Naive B cell (primary cell): ENCODE results near the gene PTGES. TPM values are rescaled to one million over a fixed set of nuclear protein-coding genes. Genes with fewer than 3 reads are reported as not detected.

ENCODE experiments used
- ATAC-seq, 2 donors: fragments of 150-1000 bp; cut with Tn5 transposase; 2 replicates each; pipeline ENCODE4 v1.10.0; 2021; ENCODE audit warnings: low read depth in 2 of 2, mild to moderate bottlenecking in 2 of 2, moderate library complexity in 2 of 2
- DNase-seq: peaks from one replicate; pipeline ENCODE4 v3.0.0; 2022
- H3K27ac Mint-ChIP-seq, 6 donors: one replicate each; pipeline ENCODE4 v1.8.0; 2020 to 2022; ENCODE audit warnings: mild to moderate bottlenecking in 6 of 6, mixed read lengths in 6 of 6, moderate library complexity in 5 of 6, inconsistent platforms in 2 of 6
- H3K27me3 Mint-ChIP-seq, 3 donors: one replicate each; pipeline ENCODE4 v1.8.0; 2021 to 2022; ENCODE audit warnings: mixed read lengths in 3 of 3, mild to moderate bottlenecking in 1 of 3
- H3K36me3 Mint-ChIP-seq, 2 donors: one replicate each; pipeline ENCODE4 v1.8.0; 2020 to 2022; ENCODE audit warnings: mixed read lengths in 2 of 2, inconsistent platforms in 1 of 2, mild to moderate bottlenecking in 1 of 2
- H3K4me1 Mint-ChIP-seq, 3 donors: one replicate each; pipeline ENCODE4 v1.8.0; 2020 to 2022; ENCODE audit warnings: mixed read lengths in 3 of 3, inconsistent platforms in 1 of 3, mild to moderate bottlenecking in 1 of 3, moderate library complexity in 1 of 3
- H3K4me3 Mint-ChIP-seq, 8 donors: one replicate each; pipeline ENCODE4 v1.8.0; 2020 to 2022; ENCODE audit warnings: mild to moderate bottlenecking in 8 of 8, mixed read lengths in 8 of 8, moderate library complexity in 8 of 8, inconsistent platforms in 2 of 8
- H3K9me3 Mint-ChIP-seq, 7 donors: one replicate each; pipeline ENCODE4 v1.8.0; 2020 to 2022; ENCODE audit warnings: mixed read lengths in 7 of 7, mild to moderate bottlenecking in 5 of 7, inconsistent platforms in 2 of 7, moderate library complexity in 1 of 7
- polyA plus RNA-seq, 6 donors: library from polyadenylated mRNA; unstranded; fragments of 300-500 nt; fragmentation: Illumina TruSeq; gene quantifications; one replicate each; pipeline ENCODE4 v1.2.3, GENCODE V29; 2021; ENCODE audit warnings: low read depth in 6 of 6

The PTGES gene
- polyA plus RNA-seq, 6 donors from 2014 or later, result not detected

DNA sequence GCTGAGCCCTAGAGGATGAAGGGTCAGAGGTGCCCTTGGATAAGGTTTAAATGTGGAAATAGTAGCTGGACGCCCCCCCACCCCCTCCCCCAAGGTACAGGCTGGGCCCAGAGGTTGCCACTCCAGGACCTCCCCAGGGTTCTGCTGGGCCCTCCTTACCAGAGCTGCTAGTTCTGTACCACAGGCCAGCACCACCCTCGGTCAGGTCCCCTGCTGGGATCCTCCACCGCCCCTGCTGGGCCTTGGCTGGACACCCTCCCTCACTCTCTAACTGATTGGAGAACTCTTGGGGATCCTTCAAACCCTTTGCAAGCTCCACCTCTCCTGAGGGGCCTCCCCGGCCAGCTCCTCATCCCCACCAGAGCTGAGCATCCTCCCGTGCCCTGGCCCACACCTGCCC lies 34.9 kb downstream of the PTGES start:
- no peaks in the 10 kb centered on the region for H3K4me1 Mint-ChIP-seq
- H3K9me3 Mint-ChIP-seq, result peaks cover 0 to 2% (median 0%) of the 10 kb centered on the region in 7 donors
- DNase-seq (no peak), ATAC-seq (no peak)
- H3K27ac Mint-ChIP-seq, result no peak overlapping the region
- H3K4me3 Mint-ChIP-seq, result no peak overlapping the region
- no peaks in the 10 kb centered on the region for H3K36me3 Mint-ChIP-seq
- peaks cover 13 to 56% (median 39%) of the 10 kb centered on the region in 3 donors for H3K27me3 Mint-ChIP-seq

DNA sequence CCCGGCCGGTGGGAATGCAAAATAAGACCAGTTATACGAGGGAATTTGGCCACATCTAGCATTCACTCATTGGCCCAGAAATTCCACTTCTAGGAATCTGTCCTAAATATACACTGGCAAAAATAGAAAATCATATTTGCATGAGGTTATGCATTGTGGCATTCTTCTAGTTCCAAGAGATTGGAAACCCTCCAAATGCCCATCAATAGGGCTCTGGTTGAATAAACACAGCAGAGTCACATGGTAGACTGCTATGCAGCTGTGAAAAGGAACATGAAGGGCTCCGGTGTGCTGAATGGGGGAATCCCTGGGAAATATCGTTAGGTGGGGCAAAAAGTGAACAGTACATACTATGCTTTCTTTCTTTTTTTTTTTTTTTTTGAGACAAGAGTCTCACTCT lies 36.8 kb downstream of the PTGES start:
- peak overlapping the region in 2 of 6 donors; percentile 11 to 42 for H3K27ac Mint-ChIP-seq
- H3K9me3 Mint-ChIP-seq, result peaks cover 0 to 2% (median 0%) of the 10 kb centered on the region in 7 donors
- peaks cover 0 to 4% (median 0%) of the 10 kb centered on the region in 3 donors for H3K4me1 Mint-ChIP-seq
- ATAC-seq, result no peak
- DNase-seq, result no peak
- H3K36me3 Mint-ChIP-seq, result no peaks in the 10 kb centered on the region
- H3K4me3 Mint-ChIP-seq, result no peak overlapping the region
- peaks cover 18 to 47% (median 40%) of the 10 kb centered on the region in 3 donors for H3K27me3 Mint-ChIP-seq

DNA sequence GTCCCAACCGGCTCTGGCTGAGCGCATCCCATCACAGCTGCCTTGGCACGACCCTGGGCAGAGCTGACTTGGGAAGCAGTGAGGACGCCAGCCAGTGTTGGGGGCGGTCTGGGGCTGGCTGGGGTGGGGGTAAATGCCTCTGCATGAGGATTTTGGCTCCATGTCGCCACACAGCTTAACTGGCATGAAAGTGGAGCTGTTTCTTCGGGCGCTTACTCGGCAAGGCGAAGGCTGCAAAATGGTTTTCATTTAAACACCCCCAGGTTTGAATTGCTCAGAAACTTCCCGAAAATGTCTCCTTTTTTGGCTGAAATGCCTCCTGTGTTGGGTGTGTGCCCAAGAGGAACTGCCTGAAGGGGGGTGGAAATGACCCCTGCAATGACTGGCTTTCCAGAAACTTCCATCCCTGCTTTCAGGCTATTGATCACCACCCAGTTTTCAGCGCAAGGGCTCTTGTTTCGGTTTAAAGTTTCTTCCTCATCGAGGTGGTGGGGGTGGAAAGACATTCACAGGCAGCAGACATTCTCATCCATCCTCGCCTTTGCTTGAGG lies 38.3 kb downstream of the PTGES start:
- Mint-ChIP-seq H3K36me3 (no peaks in the 10 kb centered on the region), H3K9me3 (peaks cover 0 to 2% (median 0%) of the 10 kb centered on the region in 7 donors), H3K27me3 (peaks cover 19 to 47% (median 46%) of the 10 kb centered on the region in 3 donors), H3K4me3 (no peak overlapping the region), H3K4me1 (peaks cover 0 to 4% (median 0%) of the 10 kb centered on the region in 3 donors), H3K27ac (no peak overlapping the region)
- DNase-seq (no peak), ATAC-seq (no peak)

DNA sequence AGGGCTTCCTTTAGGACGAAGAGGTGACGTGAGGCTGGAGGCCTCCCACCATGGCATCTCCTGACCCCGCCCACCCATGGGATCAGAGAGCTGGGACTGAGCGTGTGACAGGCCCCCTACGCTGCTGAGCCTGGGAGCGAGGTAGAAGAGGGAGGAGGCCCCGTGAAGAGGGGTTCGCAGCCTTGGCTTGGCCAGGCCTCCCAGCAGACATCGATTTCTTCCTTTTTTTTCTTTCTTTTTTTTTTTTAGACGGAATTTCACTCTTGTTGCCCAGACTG lies 39.5 kb downstream of the PTGES start:
- Mint-ChIP-seq H3K4me3 (peak overlapping the region in 1 of 8 donors; percentile 54), H3K9me3 (peaks cover 0 to 2% (median 0%) of the 10 kb centered on the region in 7 donors), H3K27ac (no peak overlapping the region), H3K4me1 (peaks cover 0 to 4% (median 0%) of the 10 kb centered on the region in 3 donors), H3K36me3 (no peaks in the 10 kb centered on the region), H3K27me3 (peaks cover 21 to 45% (median 41%) of the 10 kb centered on the region in 3 donors)
- DNase-seq, result no peak
- no peak for ATAC-seq

DNA sequence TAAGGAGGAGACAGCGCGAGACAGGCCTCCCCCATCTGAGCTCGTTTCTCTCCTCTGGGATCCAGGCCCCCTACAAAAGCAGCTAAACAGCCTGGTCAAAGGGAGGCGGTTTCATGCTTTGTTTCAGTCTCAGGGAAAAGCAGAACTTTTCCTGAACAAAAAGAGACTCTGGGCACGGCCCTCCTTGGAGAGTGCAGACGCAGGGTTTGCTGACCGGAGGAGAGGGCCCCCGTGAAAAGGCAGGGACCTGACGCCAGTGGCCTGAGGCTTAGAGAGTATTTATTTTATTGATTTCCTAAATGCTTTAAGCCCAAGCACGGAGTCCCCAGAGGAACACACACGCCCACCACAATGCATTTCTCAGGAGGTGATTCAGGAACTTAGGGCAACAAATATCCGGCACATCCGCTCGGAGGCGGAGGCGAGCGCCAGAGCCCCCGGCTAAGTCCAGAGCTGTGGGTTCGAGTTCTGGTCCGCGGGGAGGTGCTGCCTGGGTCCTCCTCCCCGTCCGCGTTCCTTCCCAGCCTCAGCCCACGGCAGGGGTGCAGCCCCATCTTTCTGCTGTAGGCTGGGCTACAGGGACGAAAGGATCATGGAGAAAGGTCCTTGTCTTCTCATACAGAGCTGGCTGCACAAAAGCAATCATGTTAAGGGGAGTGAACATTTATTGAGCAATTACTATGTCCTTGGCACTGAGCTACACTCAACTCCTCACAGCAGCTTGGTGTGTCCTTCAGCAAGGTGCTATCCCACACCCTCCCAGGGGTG lies 40.0 kb downstream of the PTGES start:
- H3K27me3 Mint-ChIP-seq, result peaks cover 24 to 48% (median 40%) of the 10 kb centered on the region in 3 donors
- no peak overlapping the region for H3K27ac Mint-ChIP-seq
- H3K4me3 Mint-ChIP-seq, result no peak overlapping the region
- ATAC-seq (no peak), DNase-seq (no peak)
- no peaks in the 10 kb centered on the region for H3K36me3 Mint-ChIP-seq
- peaks cover 0 to 2% (median 0%) of the 10 kb centered on the region in 7 donors for H3K9me3 Mint-ChIP-seq
- H3K4me1 Mint-ChIP-seq, result peaks cover 0 to 4% (median 0%) of the 10 kb centered on the region in 3 donors

DNA sequence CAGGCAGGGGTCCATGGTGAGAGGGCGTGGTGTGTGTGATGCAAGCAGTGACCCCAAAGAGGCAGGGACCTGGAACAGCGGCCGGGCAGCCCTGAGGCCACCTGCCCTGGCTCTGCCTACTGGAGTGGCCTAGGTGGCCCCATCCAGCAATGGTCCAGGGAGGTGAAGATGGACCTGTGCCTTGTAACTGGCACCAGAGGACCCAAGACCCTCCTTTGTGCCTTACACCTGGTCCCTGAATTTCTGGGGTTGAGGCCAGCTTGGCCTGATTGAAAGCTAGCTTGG lies 42.7 kb downstream of the PTGES start:
- Mint-ChIP-seq H3K4me1 (peaks cover 0 to 4% (median 0%) of the 10 kb centered on the region in 3 donors), H3K36me3 (no peaks in the 10 kb centered on the region), H3K27me3 (peaks cover 16 to 39% (median 21%) of the 10 kb centered on the region in 3 donors), H3K9me3 (peaks cover 0 to 2% (median 0%) of the 10 kb centered on the region in 7 donors), H3K27ac (no peak overlapping the region), H3K4me3 (no peak overlapping the region)
- ATAC-seq, result no peak
- no peak for DNase-seq

DNA sequence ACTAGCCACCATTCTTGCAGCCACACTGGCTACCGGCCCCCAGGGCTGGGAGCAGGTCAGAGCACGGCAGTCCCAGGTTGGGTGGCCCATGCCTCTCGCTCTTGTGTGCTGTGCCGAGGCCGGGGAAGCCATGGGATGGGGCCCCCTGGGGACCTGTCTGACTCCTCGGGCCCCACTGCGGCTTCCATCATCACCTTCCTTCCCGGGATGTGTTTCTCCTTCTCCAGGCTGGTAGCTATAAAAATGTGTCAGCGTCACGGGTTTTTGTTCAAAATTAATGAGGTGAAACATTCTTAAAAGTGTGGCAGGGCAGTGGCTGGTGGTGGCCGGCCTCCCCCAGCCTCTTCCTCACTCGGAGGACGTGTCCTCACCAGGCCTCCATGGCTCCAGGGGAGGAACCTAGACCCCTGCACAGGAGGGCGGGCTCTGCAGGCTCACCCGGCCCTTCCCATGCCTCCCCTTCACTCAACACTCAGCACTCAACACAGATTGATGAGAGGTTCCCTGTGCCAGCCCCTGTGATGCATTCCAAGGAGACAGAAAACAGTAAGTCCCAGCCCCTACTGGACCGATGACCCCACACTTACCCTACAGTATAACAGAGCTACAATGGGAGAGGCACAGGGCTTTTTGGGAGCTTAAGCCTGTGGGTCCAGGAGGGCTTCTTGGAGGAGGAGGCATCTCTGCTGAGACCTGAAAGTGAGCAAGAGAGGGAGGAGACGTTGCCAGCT lies 43.2 kb downstream of the PTGES start:
- Mint-ChIP-seq H3K36me3 (no peaks in the 10 kb centered on the region), H3K4me1 (peaks cover 0 to 4% (median 0%) of the 10 kb centered on the region in 3 donors), H3K27ac (no peak overlapping the region), H3K27me3 (peaks cover 16 to 34% (median 16%) of the 10 kb centered on the region in 3 donors), H3K9me3 (peaks cover 0 to 2% (median 0%) of the 10 kb centered on the region in 7 donors), H3K4me3 (no peak overlapping the region)
- ATAC-seq (no peak), DNase-seq (no peak)

DNA sequence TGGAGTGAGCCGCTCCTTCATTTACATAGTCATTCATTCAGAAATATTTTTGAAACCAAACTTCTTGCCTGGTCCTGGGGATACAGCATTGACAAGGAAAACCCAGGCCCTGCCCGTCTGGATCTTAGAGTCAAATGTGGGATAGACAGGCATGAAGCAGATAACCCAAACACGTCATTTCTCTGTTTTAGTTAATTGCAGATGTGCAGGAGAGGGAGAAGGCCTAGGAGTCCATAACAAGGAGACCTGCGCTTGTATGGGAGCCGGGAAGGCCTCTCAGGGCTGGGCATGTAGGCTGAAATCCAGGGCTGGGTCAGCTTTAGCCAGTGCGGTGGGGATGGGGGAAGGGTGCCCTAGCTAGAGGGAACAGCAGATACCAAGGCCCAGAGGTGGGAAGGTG lies 44.0 kb downstream of the PTGES start:
- H3K4me1 Mint-ChIP-seq, result peaks cover 0 to 4% (median 0%) of the 10 kb centered on the region in 3 donors
- H3K9me3 Mint-ChIP-seq, result peaks cover 0 to 2% (median 0%) of the 10 kb centered on the region in 7 donors
- peaks cover 16 to 34% (median 16%) of the 10 kb centered on the region in 3 donors for H3K27me3 Mint-ChIP-seq
- ATAC-seq (no peak), DNase-seq (no peak)
- H3K27ac Mint-ChIP-seq, result no peak overlapping the region
- H3K36me3 Mint-ChIP-seq, result no peaks in the 10 kb centered on the region
- no peak overlapping the region for H3K4me3 Mint-ChIP-seq

DNA sequence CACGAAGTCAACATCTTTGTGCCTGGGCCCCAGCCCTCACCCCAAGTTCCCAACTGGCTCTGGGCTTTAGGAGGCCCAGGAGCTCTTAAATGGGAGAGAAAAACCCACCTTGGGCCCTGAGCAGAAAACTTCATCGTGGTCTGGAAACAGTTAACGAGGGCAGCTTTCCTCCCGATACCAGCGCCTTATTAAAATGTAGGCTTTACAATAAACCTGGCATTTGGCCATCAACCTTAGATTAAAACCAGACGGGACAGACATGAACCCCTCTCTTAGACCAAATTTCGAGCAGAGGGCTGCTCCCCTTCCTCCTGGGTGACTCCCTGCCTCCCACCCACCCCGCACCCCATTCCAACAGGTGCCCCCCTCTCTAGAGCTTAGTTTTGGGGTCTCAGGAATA lies 48.0 kb downstream of the PTGES start:
- Mint-ChIP-seq H3K4me1 (no peaks in the 10 kb centered on the region), H3K27me3 (peaks cover 11 to 39% (median 22%) of the 10 kb centered on the region in 3 donors), H3K9me3 (no peaks in the 10 kb centered on the region), H3K4me3 (no peak overlapping the region), H3K36me3 (no peaks in the 10 kb centered on the region), H3K27ac (no peak overlapping the region)
- no peak for ATAC-seq
- DNase-seq, result no peak

DNA sequence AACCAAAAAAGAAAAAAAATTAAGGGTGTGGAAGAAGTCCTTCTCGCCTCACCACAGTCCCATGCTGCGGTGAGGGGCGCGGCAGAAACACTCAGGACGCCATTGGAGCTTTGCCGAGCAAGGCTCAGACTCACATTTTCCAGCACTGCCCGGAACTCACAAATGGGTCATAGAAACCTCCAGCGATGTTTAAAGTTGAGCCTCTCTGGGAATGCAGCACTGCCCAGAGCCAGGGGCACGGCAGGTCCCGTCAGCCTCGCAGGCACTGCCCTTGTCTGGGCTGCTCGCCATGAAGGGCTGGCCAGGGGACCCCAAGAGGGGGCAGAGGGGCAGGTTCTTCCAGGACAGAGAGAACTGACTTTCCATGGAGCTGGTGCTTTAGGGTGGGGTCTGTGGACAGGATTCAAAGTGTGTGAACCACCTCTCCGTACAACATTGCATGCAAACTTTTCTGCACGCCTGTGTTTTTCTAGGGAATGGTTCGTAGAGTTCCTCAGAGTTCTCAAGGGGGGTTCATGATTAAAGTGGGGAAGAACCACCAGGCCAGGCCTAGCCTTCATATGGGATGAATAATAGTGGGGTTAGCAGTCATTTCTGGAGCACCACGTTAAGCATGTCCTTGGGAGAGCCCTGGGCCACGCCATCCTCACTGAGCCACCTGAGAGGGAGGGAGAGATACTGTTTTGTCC lies 49.0 kb downstream of the PTGES start:
- ATAC-seq (no peak), DNase-seq (no peak)
- Mint-ChIP-seq H3K4me1 (no peaks in the 10 kb centered on the region), H3K9me3 (no peaks in the 10 kb centered on the region), H3K4me3 (no peak overlapping the region), H3K36me3 (no peaks in the 10 kb centered on the region), H3K27me3 (peaks cover 19 to 42% (median 20%) of the 10 kb centered on the region in 3 donors), H3K27ac (no peak overlapping the region)

DNA sequence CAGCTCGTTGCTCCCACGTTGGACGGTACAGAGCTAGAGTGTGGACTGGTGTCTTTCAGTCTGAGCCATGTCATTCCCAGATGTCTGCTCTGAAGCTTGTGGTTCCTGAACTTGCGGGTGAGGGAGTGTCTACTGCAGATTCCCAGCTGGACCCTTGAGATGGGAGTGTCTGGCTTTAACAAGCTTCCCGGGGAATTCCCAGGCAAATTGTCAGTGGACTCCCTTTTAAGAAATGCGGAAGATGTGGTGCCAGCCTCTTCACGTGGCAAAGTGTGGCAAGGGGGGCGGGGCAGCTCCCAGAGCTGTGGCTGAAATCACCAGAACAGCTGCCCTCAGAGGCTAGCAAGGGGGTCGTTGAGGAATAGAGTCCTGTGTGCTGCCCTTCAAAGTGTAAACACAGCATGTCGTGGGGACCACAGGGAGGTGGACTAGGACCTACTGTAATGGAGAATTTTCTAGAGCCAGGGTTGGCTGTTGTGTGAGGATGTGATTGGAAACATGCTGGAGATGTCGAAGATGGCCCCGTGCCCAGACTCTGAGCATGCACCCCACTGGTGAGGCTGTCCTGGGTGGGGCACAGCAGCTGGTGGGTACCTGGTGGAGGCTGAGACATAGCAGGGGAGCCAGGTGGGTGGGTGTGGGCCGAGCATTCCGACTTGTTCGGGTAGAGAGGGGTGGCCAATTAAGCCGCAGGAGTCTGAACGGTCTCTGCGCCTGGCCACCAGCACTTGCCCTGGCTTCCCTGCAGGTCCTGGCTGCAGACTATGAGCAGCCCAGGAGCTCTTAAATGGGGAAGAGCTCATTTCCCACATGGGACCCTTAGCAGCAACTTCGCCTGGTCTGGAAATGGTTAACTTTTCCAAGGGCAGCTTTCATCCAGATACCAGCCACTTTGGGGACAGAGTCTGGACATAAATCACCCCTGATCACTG lies 50.0 kb downstream of the PTGES start:
- H3K36me3 Mint-ChIP-seq, result no peaks in the 10 kb centered on the region
- DNase-seq (no peak), ATAC-seq (no peak)
- peaks cover 19 to 43% (median 20%) of the 10 kb centered on the region in 3 donors for H3K27me3 Mint-ChIP-seq
- H3K9me3 Mint-ChIP-seq, result no peaks in the 10 kb centered on the region
- no peak overlapping the region for H3K27ac Mint-ChIP-seq
- no peak overlapping the region for H3K4me3 Mint-ChIP-seq
- H3K4me1 Mint-ChIP-seq, result no peaks in the 10 kb centered on the region

DNA sequence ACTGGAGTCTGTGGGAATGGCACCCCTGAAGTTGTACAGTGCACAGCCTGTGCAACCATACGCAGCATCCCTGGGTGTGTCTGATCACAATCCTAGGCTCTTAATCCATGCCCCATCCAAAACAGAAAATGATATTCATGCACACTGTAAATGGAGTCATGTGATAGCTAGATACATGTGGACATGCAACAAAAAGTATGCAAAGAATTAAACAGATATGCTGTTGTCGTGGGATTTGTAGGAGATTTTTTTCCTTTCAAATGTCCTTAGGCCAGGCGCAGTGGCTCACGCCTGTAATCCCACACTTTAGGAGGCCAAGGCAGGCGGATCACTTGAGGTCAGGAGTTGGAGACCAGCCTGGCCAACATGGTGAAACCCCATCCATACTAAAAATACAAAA lies 51.3 kb downstream of the PTGES start:
- Mint-ChIP-seq H3K27me3 (peaks cover 24 to 49% (median 27%) of the 10 kb centered on the region in 3 donors), H3K27ac (no peak overlapping the region), H3K4me1 (peaks cover 0 to 4% (median 3%) of the 10 kb centered on the region in 3 donors), H3K9me3 (no peaks in the 10 kb centered on the region), H3K36me3 (peaks cover 0 to 5% of the 10 kb centered on the region in 2 donors), H3K4me3 (no peak overlapping the region)
- ATAC-seq (no peak), DNase-seq (no peak)
